ENCODE data around the gene FN1.

GRCh38 chr2:215358891-215359575 is 76.8 kb downstream of the FN1 start:
- TF ChIP-seq ZNF274 (IDR thresholded peaks at IDR 0.05; ENCODE audit: borderline replicate concordance, extremely low read depth, low read length) (no peak), BRCA1 (IDR thresholded peaks at IDR 0.05; ENCODE audit: low read depth, low read length) (no peak), RFX5 (IDR thresholded peaks at IDR 0.05; ENCODE audit: borderline replicate concordance, low read depth, low read length) (no peak), CEBPB (IDR thresholded peaks at IDR 0.05; ENCODE audit: low read depth, low read length) (no peak)
